Activated CD4-positive, alpha-beta T cell treated with anti-CD3 and anti-CD28 coated beads, Interleukin-2, amount 10 ng/mL, durations not matched to agents 7 days and 5 days (primary cell): ENCODE measurements around the gene KRTAP22-2. TPM values are rescaled to one million over a fixed set of nuclear protein-coding genes. Genes with fewer than 3 reads are reported as not detected.

ENCODE experiments used
- CTCF ChIA-PET: fragments of 350-600 bp; sonication (Branson Sonifier 250); formaldehyde crosslinking; loops from one replicate; lab custom pipeline; 2021; ENCODE audit warnings: antibody characterized with exemption; lab: Charles Lee
- POLR2A ChIA-PET: fragments of 350-600 bp; sonication (Branson Sonifier 250); formaldehyde crosslinking; loops from one replicate; lab custom pipeline; 2021; ENCODE audit warnings: antibody characterized with exemption; lab: Charles Lee
- DNase-seq: peaks from one replicate; pipeline ENCODE4 v3.0.0-alpha.2; 2020
- H3K27ac Mint-ChIP-seq: one replicate; pipeline ENCODE4 v1.8.0; 2021; ENCODE audit warnings: mild to moderate bottlenecking, moderate library complexity, mixed read lengths
- H3K27me3 Mint-ChIP-seq: one replicate; pipeline ENCODE4 v1.8.0; 2021; ENCODE audit warnings: mixed read lengths
- H3K36me3 Mint-ChIP-seq: one replicate; pipeline ENCODE4 v1.8.0; 2021; ENCODE audit warnings: low read depth, mixed read lengths
- H3K4me1 Mint-ChIP-seq: one replicate; pipeline ENCODE4 v1.8.0; 2021; ENCODE audit warnings: mixed read lengths
- H3K4me3 Mint-ChIP-seq: one replicate; pipeline ENCODE4 v1.8.0; 2021; ENCODE audit warnings: mild to moderate bottlenecking, moderate library complexity, mixed read lengths
- H3K9me3 Mint-ChIP-seq: one replicate; pipeline ENCODE4 v1.8.0; 2021; ENCODE audit warnings: mixed read lengths
- total RNA-seq, 2 experiments: library from RNA; stranded (reverse); gene quantifications; one replicate each; pipeline ENCODE4 v1.2.3, GENCODE V29; 2021

The KRTAP22-2 gene
- total RNA-seq, 2 experiments from 2014 or later: not detected

DNA sequence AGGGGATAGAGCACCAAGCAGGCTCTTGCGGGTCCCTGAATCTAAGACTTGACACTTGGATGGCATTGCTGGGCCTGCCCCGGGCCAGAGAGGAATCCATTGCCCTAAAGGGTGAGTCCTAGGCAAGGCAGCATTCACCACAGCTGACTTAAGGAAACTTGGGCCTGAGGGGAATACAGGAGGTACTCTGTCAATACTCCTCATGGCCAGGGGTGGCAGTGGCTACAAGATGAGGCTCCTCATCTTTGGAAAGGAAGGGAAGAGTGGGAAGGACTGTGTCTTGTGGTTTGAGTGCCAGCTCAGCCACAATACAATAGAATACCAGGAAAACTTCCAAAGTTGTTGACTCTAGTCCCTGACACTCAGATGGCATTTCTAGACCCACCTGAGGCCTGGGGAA lies 15.8 kb upstream of the KRTAP22-2 start:
- no peaks in the 10 kb centered on the region for H3K36me3 Mint-ChIP-seq
- ChIA-PET CTCF (no interaction called here), POLR2A (no interaction called here)
- no peak overlapping the region for H3K27ac Mint-ChIP-seq
- no peaks in the 10 kb centered on the region for H3K27me3 Mint-ChIP-seq
- H3K4me3 Mint-ChIP-seq: no peak overlapping the region
- DNase-seq: no peak
- no peaks in the 10 kb centered on the region for H3K4me1 Mint-ChIP-seq
- peaks cover 3% of the 10 kb centered on the region for H3K9me3 Mint-ChIP-seq

DNA sequence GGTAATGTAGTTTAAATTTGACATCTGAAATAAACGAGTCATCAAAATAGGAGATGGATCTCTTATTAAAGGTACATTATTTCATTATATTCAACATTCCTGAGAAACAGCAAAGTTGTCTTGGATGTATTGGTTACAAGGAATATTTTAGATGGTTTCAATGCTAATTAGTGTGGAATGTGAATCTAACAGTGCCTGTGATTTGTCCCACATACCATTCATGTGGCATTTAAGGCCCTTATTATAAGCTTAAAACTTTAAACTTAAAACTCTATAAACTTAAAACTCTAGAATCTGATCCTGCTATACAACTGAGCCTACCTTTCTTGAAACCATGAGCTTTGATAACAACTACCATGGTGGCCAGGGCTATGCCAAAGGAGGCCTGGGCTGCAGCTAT lies 10.6 kb upstream of the KRTAP22-2 start, which contains the start of gene KRTAP22-1:
Gene KRTAP22-1, plus strand, starts transcription at position 301 of the 400 bp plus-strand sequence.
- H3K27me3 Mint-ChIP-seq: no peaks in the 10 kb centered on the region
- no peaks in the 10 kb centered on the region for H3K4me1 Mint-ChIP-seq
- no peak for DNase-seq
- CTCF ChIA-PET: no interaction called here
- no peaks in the 10 kb centered on the region for H3K9me3 Mint-ChIP-seq
- H3K36me3 Mint-ChIP-seq: no peaks in the 10 kb centered on the region
- POLR2A ChIA-PET: no interaction called here
- no peak within 1 kb of the TSS for H3K27ac Mint-ChIP-seq
- H3K4me3 Mint-ChIP-seq: no peak within 1 kb of the TSS

GRCh38 chr21:30598802-30599201 lies 8.6 kb upstream of the KRTAP22-2 start, which contains the start of gene KRTAP6-2:
Gene KRTAP6-2 (minus strand): TSS chr21:30598902. CDS start chr21:30598874, 28 bp downstream.
- Mint-ChIP-seq H3K27me3 (no peaks in the 10 kb centered on the region), H3K27ac (no peak within 1 kb of the TSS), H3K4me1 (no peaks in the 10 kb centered on the region), H3K4me3 (no peak within 1 kb of the TSS), H3K9me3 (no peaks in the 10 kb centered on the region), H3K36me3 (no peaks in the 10 kb centered on the region)
- ChIA-PET POLR2A (no interaction called here), CTCF (no interaction called here)
- no peak for DNase-seq

GRCh38 chr21:30592140-30592539 lies 1.9 kb upstream of the KRTAP22-2 start, which contains the start of gene KRTAP6-3:
Gene KRTAP6-3 (plus strand): TSS chr21:30592440. CDS start chr21:30592446, 6 bp downstream.
- ChIA-PET POLR2A (no interaction called here), CTCF (no interaction called here)
- H3K9me3 Mint-ChIP-seq: no peaks in the 10 kb centered on the region
- no peaks in the 10 kb centered on the region for H3K4me1 Mint-ChIP-seq
- no peak within 1 kb of the TSS for H3K27ac Mint-ChIP-seq
- H3K36me3 Mint-ChIP-seq: no peaks in the 10 kb centered on the region
- no peak for DNase-seq
- H3K27me3 Mint-ChIP-seq: no peaks in the 10 kb centered on the region
- H3K4me3 Mint-ChIP-seq: no peak within 1 kb of the TSS

DNA sequence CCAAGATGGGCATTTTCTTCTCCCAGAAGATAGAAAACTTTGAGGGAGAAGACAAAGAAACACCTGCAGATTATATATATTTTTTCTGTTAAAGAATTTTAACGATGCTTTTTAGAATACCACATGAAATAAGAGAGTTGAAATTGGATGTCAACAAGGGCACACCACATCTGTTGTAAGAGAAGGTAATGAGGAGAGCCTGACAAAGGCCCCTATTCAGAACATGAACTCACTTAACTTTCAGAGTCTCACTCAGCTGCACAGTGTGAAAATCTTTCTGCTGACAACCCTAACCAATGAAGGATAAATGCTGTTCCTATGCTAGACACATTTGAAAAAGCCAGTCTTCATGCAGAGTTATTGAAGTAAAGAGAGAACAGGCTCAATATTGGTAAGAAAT lies 7.3 kb downstream of the KRTAP22-2 start:
- DNase-seq: no peak
- Mint-ChIP-seq H3K27ac (no peak overlapping the region), H3K4me3 (no peak overlapping the region), H3K4me1 (no peaks in the 10 kb centered on the region), H3K36me3 (no peaks in the 10 kb centered on the region), H3K9me3 (no peaks in the 10 kb centered on the region), H3K27me3 (peaks cover 2% of the 10 kb centered on the region)
- CTCF ChIA-PET: no interaction called here
- POLR2A ChIA-PET: no interaction called here

DNA sequence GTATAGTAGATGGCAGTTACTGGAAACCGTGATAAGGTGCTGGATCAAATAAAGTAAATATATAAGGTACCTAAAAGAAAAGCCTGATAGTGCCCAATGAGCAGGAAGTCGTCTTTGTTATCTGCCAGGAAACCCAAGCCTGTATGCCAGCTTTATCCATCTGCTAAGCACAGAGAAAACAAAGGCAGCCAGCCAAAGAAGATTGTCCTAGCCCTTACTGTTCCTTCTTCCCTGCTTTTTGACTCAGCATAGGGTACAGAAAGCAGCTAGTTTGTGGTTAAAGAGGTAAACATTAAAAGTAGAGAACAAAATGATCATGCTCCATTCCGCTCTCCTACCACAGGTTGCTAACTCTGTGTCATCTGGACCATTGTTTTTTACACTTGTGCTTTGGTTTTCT lies 10.1 kb downstream of the KRTAP22-2 start:
- no peaks in the 10 kb centered on the region for H3K36me3 Mint-ChIP-seq
- ChIA-PET POLR2A (no interaction called here), CTCF (no interaction called here)
- no peaks in the 10 kb centered on the region for H3K4me1 Mint-ChIP-seq
- no peak overlapping the region for H3K4me3 Mint-ChIP-seq
- H3K27me3 Mint-ChIP-seq: peaks cover 2% of the 10 kb centered on the region
- no peak for DNase-seq
- H3K27ac Mint-ChIP-seq: no peak overlapping the region
- H3K9me3 Mint-ChIP-seq: no peaks in the 10 kb centered on the region

DNA sequence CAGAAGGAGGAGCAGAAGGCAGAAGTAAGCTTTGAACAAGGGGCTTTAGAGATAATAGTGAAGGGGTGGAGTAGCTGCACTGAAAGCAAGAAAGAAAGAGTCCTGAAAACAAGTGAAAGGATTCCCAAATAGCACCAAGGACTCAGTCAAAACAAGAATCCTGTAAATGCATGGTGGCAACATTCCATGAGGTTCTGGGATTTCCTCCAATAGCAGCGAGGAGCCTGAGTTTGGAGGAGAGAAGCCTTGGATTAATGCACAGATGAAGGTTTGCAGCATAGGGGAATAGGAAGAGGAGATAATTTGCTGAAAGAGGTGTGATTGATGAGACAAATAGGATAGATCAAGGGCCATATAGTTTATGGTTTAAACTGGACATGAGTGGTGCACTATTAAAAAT lies 10.9 kb downstream of the KRTAP22-2 start:
- DNase-seq: no peak
- Mint-ChIP-seq H3K4me3 (no peak overlapping the region), H3K27ac (no peak overlapping the region), H3K36me3 (no peaks in the 10 kb centered on the region), H3K27me3 (peaks cover 2% of the 10 kb centered on the region), H3K9me3 (no peaks in the 10 kb centered on the region), H3K4me1 (no peaks in the 10 kb centered on the region)
- POLR2A ChIA-PET: no interaction called here
- CTCF ChIA-PET: no interaction called here

DNA sequence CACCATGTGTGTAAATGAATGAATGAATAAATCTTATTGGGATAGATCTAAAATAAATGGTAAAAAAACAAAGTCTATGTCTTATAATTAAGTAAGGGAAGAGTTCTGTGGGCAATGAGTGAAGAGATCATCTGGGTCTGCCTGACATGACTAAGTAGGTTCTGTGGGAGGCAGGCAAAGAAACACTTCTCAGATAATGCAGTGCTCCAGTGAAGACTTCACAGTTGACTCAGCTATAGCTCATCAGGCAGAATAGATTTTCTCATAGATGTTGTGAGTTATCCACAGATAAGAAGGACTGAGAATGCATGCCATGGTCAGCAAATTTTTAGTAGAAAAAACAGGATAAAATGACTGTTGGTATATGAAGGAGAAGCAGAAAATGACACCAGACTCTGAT lies 12.4 kb downstream of the KRTAP22-2 start:
- DNase-seq: no peak
- Mint-ChIP-seq H3K9me3 (no peaks in the 10 kb centered on the region), H3K4me1 (no peaks in the 10 kb centered on the region), H3K36me3 (no peaks in the 10 kb centered on the region), H3K27ac (no peak overlapping the region), H3K4me3 (no peak overlapping the region), H3K27me3 (peaks cover 2% of the 10 kb centered on the region)
- ChIA-PET POLR2A (no interaction called here), CTCF (no interaction called here)

GRCh38 chr21:30567617-30568016 lies 22.6 kb downstream of the KRTAP22-2 start:
- ChIA-PET CTCF (no interaction called here), POLR2A (no interaction called here)
- Mint-ChIP-seq H3K4me1 (no peaks in the 10 kb centered on the region), H3K4me3 (no peak overlapping the region), H3K27me3 (no peaks in the 10 kb centered on the region), H3K9me3 (no peaks in the 10 kb centered on the region), H3K27ac (no peak overlapping the region), H3K36me3 (no peaks in the 10 kb centered on the region)
- DNase-seq: no peak

GRCh38 chr21:30563630-30564029 lies 26.6 kb downstream of the KRTAP22-2 start:
- Mint-ChIP-seq H3K4me3 (no peak overlapping the region), H3K36me3 (no peaks in the 10 kb centered on the region)

DNA sequence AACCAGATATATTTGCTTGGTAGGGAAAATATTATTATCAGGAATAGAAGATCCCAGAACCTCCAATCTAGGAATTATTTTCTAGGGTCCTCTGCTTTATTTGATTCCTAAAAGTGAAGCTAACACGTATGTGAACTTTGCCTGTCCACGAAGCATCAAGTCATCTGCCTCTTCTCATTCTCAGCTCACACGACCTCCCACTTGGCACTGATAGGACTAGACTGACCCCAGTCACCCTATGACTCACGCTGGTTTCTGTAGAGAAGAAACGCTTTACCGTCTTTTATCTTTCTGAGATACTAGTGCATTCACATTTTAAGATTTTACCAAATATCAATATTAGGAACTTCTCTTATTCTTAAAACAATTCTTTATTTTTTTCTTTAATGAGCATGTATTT lies 27.1 kb downstream of the KRTAP22-2 start:
- Mint-ChIP-seq H3K27ac (no peak overlapping the region), H3K36me3 (no peaks in the 10 kb centered on the region), H3K4me1 (no peaks in the 10 kb centered on the region), H3K9me3 (no peaks in the 10 kb centered on the region), H3K27me3 (no peaks in the 10 kb centered on the region), H3K4me3 (no peak overlapping the region)
- no peak for DNase-seq
- CTCF ChIA-PET: no interaction called here
- POLR2A ChIA-PET: no interaction called here

More at GRCh38 chr21:30563630-30564029, 26.6 kb downstream of the KRTAP22-2 start:
- Mint-ChIP-seq H3K27ac (no peak overlapping the region), H3K27me3 (no peaks in the 10 kb centered on the region), H3K4me1 (no peaks in the 10 kb centered on the region), H3K9me3 (no peaks in the 10 kb centered on the region)
- no peak for DNase-seq
- POLR2A ChIA-PET: no interaction called here
- CTCF ChIA-PET: no interaction called here

GRCh38 chr21:30561957-30562356 lies 28.2 kb downstream of the KRTAP22-2 start:
- no peaks in the 10 kb centered on the region for H3K9me3 Mint-ChIP-seq
- no peaks in the 10 kb centered on the region for H3K36me3 Mint-ChIP-seq
- no peaks in the 10 kb centered on the region for H3K4me1 Mint-ChIP-seq
- H3K27ac Mint-ChIP-seq: no peak overlapping the region
- ChIA-PET POLR2A (no interaction called here), CTCF (no interaction called here)
- H3K27me3 Mint-ChIP-seq: no peaks in the 10 kb centered on the region
- DNase-seq: no peak
- no peak overlapping the region for H3K4me3 Mint-ChIP-seq

DNA sequence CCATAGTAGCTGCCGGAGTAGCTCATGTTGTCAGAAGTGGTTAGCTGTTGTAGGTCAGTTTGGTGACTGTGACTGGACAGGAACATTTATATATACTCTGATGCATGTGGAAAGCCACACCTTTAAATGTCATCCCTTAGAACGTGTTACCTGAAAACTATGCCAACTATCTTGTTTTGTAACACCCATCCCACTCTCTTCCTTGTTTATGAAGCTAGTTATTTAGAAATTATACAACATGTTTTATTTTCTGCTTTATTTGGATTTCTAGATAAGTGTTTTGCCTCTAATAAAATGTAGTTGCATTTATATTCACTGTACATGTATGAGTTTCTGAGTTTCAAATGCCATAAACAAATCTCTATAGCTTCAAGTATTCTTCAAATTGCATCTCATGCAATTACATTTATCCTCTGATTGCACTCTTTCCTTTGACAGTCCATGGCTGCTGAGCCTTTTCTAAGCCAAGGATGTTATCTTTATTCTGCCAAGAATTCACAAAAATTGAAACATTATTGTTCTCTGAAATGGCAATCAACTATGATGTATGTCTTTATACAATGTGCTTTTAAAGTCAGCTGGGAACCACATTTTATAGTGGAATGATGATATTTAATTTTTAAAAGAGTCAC lies 28.8 kb downstream of the KRTAP22-2 start, which contains the start of gene KRTAP19-7:
Gene KRTAP19-7, minus strand, starts transcription at position 51 of the 632 bp plus-strand sequence. Its CDS starts 25 bp downstream, at position 26.
- POLR2A ChIA-PET: no interaction called here

GRCh38 chr21:30555095-30555494 lies 35.1 kb downstream of the KRTAP22-2 start:
- Mint-ChIP-seq H3K36me3 (no peaks in the 10 kb centered on the region), H3K27me3 (no peaks in the 10 kb centered on the region), H3K4me3 (no peak overlapping the region), H3K4me1 (no peaks in the 10 kb centered on the region), H3K9me3 (peaks cover 5% of the 10 kb centered on the region), H3K27ac (no peak overlapping the region)
- ChIA-PET CTCF (no interaction called here), POLR2A (no interaction called here)
- no peak for DNase-seq

More for the DNA sequence above, 28.8 kb downstream of the KRTAP22-2 start, which contains the start of gene KRTAP19-7:
- H3K36me3 Mint-ChIP-seq: no peaks in the 10 kb centered on the region
- no peak within 1 kb of the TSS for H3K27ac Mint-ChIP-seq
- no peak for DNase-seq
- H3K9me3 Mint-ChIP-seq: no peaks in the 10 kb centered on the region
- no peaks in the 10 kb centered on the region for H3K27me3 Mint-ChIP-seq
- H3K4me3 Mint-ChIP-seq: no peak within 1 kb of the TSS
- CTCF ChIA-PET: no interaction called here
- H3K4me1 Mint-ChIP-seq: no peaks in the 10 kb centered on the region
